ENCODE results near the gene MLEC. TPM values are rescaled to one million over a fixed set of nuclear protein-coding genes. Genes with fewer than 3 reads are reported as not detected.

MLEC gene
- total and polyA plus RNA-seq, 2 experiments from 2014 or later, result 79.4 to 119 TPM

GRCh38 chr12:120687578-120688289 is 785 bp downstream of the MLEC start:
- TF ChIP-seq EZH2 (IDR thresholded peaks at IDR 0.05; ENCODE audit: insufficient read depth, poor library complexity, severe bottlenecking) (no peak), EZH2phosphoT487 (IDR thresholded peaks at IDR 0.05; ENCODE audit: insufficient read depth, low read depth) (no peak)
- Histone ChIP-seq H3K4me3 (peak overlapping the region; percentile 91), H3K9me3 (ENCODE audit: low read depth) (no peaks in the 10 kb centered on the region), H4K20me1 (ENCODE audit: insufficient read depth) (0 out of 2 replicates have a peak, but pooled peaks cover 5% of the 10 kb centered on the region), H3K9me2 (ENCODE audit: insufficient read depth) (no peaks in the 10 kb centered on the region), H3K9ac (peak overlapping the region; percentile 94), H3K79me2 (ENCODE audit: insufficient read depth) (peaks cover 54% of the 10 kb centered on the region), H2AFZ (peak overlapping the region; percentile 92), H3K27ac (peak overlapping the region; percentile 96), H3F3A (ENCODE audit: insufficient read depth) (peaks cover 17% of the 10 kb centered on the region), H3K36me3 (ENCODE audit: low read depth) (no peaks in the 10 kb centered on the region), H3K4me1 (ENCODE audit: insufficient read depth) (peaks cover 14% of the 10 kb centered on the region), H3K4me2 (ENCODE audit: unreplicated experiment) (peak overlapping the region; percentile 97), H3K27me3 (replicated peaks; ENCODE audit: insufficient read depth) (no peaks in the 10 kb centered on the region)
- WGBS, 2 experiments (ENCODE audit: low coverage in 1 of 2, low lambda C conversion rate in 2 of 2, missing lambda C conversion rate in 2 of 2), result 1% methylated on average over 25 to 31 of the region's 31 CpGs
- peak; percentile 81 for DNase-seq
- in situ Hi-C loops (cut with MboI), result no loop called here

GRCh38 chr12:120688527-120689071 is 1.6 kb downstream of the MLEC start:
- Histone ChIP-seq H3K4me1 (ENCODE audit: insufficient read depth) (peaks cover 14% of the 10 kb centered on the region), H2AFZ (0 out of 2 replicates have a peak overlapping the region, but pooled peaks have one; percentile 92), H3K36me3 (ENCODE audit: low read depth) (no peaks in the 10 kb centered on the region; the same call in 1 of the 2 replicates), H3K4me3 (peak overlapping the region; percentile 91), H3K9ac (peak overlapping the region; percentile 94), H3K27ac (peak overlapping the region; percentile 96), H4K20me1 (ENCODE audit: insufficient read depth) (0 out of 2 replicates have a peak, but pooled peaks cover 5% of the 10 kb centered on the region), H3K9me3 (ENCODE audit: low read depth) (no peaks in the 10 kb centered on the region), H3K4me2 (ENCODE audit: unreplicated experiment) (peak overlapping the region; percentile 97), H3F3A (ENCODE audit: insufficient read depth) (peaks cover 17% of the 10 kb centered on the region), H3K79me2 (ENCODE audit: insufficient read depth) (peaks cover 63% of the 10 kb centered on the region), H3K27me3 (replicated peaks; ENCODE audit: insufficient read depth) (no peaks in the 10 kb centered on the region), H3K9me2 (ENCODE audit: insufficient read depth) (no peaks in the 10 kb centered on the region)
- 29 to 34% methylated on average over 6 of the region's 6 CpGs for WGBS, 2 experiments (ENCODE audit: low coverage in 1 of 2, low lambda C conversion rate in 2 of 2, missing lambda C conversion rate in 2 of 2)
- in situ Hi-C loops (cut with MboI), result no loop called here
- TF ChIP-seq EZH2phosphoT487 (IDR thresholded peaks at IDR 0.05; ENCODE audit: insufficient read depth, low read depth) (no peak), EZH2 (IDR thresholded peaks at IDR 0.05; ENCODE audit: insufficient read depth, poor library complexity, severe bottlenecking) (no peak)
- DNase-seq, result peak; percentile 67

- TF ChIP-seq EZH2phosphoT487 (IDR thresholded peaks at IDR 0.05; ENCODE audit: insufficient read depth, low read depth) (no peak), EZH2 (IDR thresholded peaks at IDR 0.05; ENCODE audit: insufficient read depth, poor library complexity, severe bottlenecking) (no peak)
- Histone ChIP-seq H3K4me1 (ENCODE audit: insufficient read depth) (peaks cover 14% of the 10 kb centered on the region), H3K4me3 (peak overlapping the region; percentile 91), H3K27me3 (replicated peaks; ENCODE audit: insufficient read depth) (no peaks in the 10 kb centered on the region), H3K4me2 (ENCODE audit: unreplicated experiment) (peak overlapping the region; percentile 97), H3K79me2 (ENCODE audit: insufficient read depth) (peaks cover 72% of the 10 kb centered on the region), H3K9me2 (ENCODE audit: insufficient read depth) (no peaks in the 10 kb centered on the region), H3K27ac (no peak overlapping the region), H3F3A (ENCODE audit: insufficient read depth) (peaks cover 13% of the 10 kb centered on the region), H3K9ac (peak overlapping the region; percentile 94), H4K20me1 (ENCODE audit: insufficient read depth) (0 out of 2 replicates have a peak, but pooled peaks cover 5% of the 10 kb centered on the region), H3K36me3 (ENCODE audit: low read depth) (peaks cover 2% of the 10 kb centered on the region; the same call in 1 of the 2 replicates), H3K9me3 (ENCODE audit: low read depth) (no peaks in the 10 kb centered on the region), H2AFZ (no peak overlapping the region)
- no peak for DNase-seq
- in situ Hi-C loops (cut with MboI), result no loop called here
- WGBS, 2 experiments (ENCODE audit: low coverage in 1 of 2, low lambda C conversion rate in 2 of 2, missing lambda C conversion rate in 2 of 2), result 82 to 88% methylated on average over 6 of the region's 6 CpGs
Observed at GRCh38 chr12:120689397-120690082, 2.6 kb downstream of the MLEC start.

GRCh38 chr12:120690083-120690450 is 3.1 kb downstream of the MLEC start:
- Histone ChIP-seq H3K79me2 (ENCODE audit: insufficient read depth) (peaks cover 78% of the 10 kb centered on the region), H4K20me1 (ENCODE audit: insufficient read depth) (0 out of 2 replicates have a peak, but pooled peaks cover 5% of the 10 kb centered on the region), H2AFZ (no peak overlapping the region), H3K27ac (no peak overlapping the region), H3K9me3 (ENCODE audit: low read depth) (no peaks in the 10 kb centered on the region), H3K4me3 (no peak overlapping the region), H3K9me2 (ENCODE audit: insufficient read depth) (no peaks in the 10 kb centered on the region), H3K9ac (no peak overlapping the region), H3K4me1 (ENCODE audit: insufficient read depth) (peaks cover 14% of the 10 kb centered on the region), H3K27me3 (replicated peaks; ENCODE audit: insufficient read depth) (no peaks in the 10 kb centered on the region), H3F3A (ENCODE audit: insufficient read depth) (0 out of 2 replicates have a peak, but pooled peaks cover 7% of the 10 kb centered on the region), H3K4me2 (ENCODE audit: unreplicated experiment) (no peak overlapping the region), H3K36me3 (ENCODE audit: low read depth) (peaks cover 7% of the 10 kb centered on the region; the same call in 1 of the 2 replicates)
- TF ChIP-seq EZH2phosphoT487 (IDR thresholded peaks at IDR 0.05; ENCODE audit: insufficient read depth, low read depth) (no peak), EZH2 (IDR thresholded peaks at IDR 0.05; ENCODE audit: insufficient read depth, poor library complexity, severe bottlenecking) (no peak)
- WGBS, 2 experiments (ENCODE audit: low coverage in 1 of 2, low lambda C conversion rate in 2 of 2, missing lambda C conversion rate in 2 of 2), result 76% methylated on average over 2 of the region's 2 CpGs
- DNase-seq, result no peak
- in situ Hi-C loops (cut with MboI), result no loop called here
